ENCODE results near the gene PSME3IP1. TPM values are rescaled to one million over a fixed set of nuclear protein-coding genes. Genes with fewer than 3 reads are reported as not detected.

The PSME3IP1 gene
- total RNA-seq, 2 donors from 2014 or later = 109 to 118 TPM

DNA sequence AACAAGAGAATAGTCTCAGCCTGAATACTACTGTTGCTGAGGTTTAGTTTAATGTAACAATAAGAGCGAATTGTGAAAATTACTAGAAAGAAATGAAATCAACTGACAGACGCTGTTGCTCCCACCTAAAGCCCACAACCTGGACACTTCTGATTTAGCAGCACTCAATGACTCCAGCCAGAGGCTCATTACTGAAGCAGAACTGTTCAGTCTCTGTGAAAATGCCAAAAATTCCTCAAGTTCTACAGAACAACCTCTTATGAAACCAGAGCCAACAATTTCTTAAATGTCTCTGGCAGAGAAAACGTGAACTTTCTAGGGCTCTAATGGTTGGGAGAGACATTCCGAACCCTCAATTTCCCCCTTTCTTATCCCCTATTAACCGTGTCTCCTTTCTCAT, 9.9 kb downstream of the PSME3IP1 start:
- DNase-seq (no peak), ATAC-seq (no peak)
- Mint-ChIP-seq H3K36me3 (ENCODE audit: low read depth) (peaks cover 15% of the 10 kb centered on the region), H3K27me3 (no peaks in the 10 kb centered on the region), H3K27ac (peak overlapping the region; percentile 75), H3K4me3 (no peak overlapping the region), H3K4me1 (peaks cover 21% of the 10 kb centered on the region)
- H3K9me3 ChIP-seq (ENCODE audit: control insufficient read depth, low read length, poor library complexity, severe bottlenecking) = no peaks in the 10 kb centered on the region

DNA sequence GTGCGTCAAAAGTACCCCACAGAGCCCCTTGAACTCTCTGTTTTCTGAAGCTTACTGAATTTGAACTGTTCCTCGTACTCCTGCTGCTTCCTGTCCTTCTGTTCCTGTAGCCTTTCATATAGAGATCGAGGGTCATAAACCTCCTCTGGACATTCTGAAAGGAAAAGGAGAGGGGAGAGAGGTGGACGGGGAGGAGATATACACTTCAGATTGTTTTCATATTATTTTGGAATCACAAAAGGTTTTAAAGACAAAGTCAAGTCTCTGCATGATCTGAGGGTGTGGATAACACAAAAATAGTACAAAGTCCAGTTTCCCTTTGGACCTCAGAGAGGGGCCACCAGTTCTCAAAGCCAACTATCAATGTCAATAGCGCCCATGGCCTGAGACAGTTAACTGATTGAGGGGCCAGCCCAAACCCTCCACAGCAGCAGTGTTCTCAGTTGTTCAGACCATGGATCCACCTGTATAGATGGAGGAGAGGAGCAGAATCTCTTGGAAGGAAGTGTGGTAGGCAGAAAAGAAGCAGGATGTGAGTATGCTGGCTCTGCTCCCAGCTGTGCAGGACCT, 13.0 kb downstream of the PSME3IP1 start:
- no peak for ATAC-seq
- DNase-seq = no peak
- Mint-ChIP-seq H3K27me3 (no peaks in the 10 kb centered on the region), H3K4me1 (peaks cover 18% of the 10 kb centered on the region), H3K4me3 (no peak overlapping the region), H3K27ac (no peak overlapping the region), H3K36me3 (ENCODE audit: low read depth) (peaks cover 13% of the 10 kb centered on the region)
- no peaks in the 10 kb centered on the region for H3K9me3 ChIP-seq (ENCODE audit: control insufficient read depth, low read length, poor library complexity, severe bottlenecking)

DNA sequence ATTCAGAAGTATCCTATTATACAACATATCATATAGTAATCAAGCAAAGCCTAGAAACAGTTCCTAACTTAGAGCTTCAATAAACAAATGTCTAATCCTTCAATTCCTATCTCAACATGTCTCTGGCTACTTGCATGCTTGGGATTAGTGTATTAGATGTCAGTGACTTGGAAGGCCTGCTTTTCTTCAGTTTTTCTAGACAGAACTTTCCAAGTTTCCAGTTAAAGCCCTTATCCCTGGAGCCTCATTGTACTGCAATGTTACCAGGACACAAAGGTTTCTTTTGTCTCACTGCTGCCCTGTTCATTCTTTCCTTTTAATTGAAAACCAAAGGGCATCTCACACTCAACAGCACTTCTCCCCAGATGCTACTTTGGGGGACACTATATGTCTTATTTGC, 16.5 kb downstream of the PSME3IP1 start:
- Mint-ChIP-seq H3K27me3 (no peaks in the 10 kb centered on the region), H3K4me3 (no peak overlapping the region), H3K36me3 (ENCODE audit: low read depth) (peaks cover 17% of the 10 kb centered on the region), H3K4me1 (peaks cover 13% of the 10 kb centered on the region), H3K27ac (no peak overlapping the region)
- DNase-seq = no peak
- no peaks in the 10 kb centered on the region for H3K9me3 ChIP-seq (ENCODE audit: control insufficient read depth, low read length, poor library complexity, severe bottlenecking)
- ATAC-seq = no peak

DNA sequence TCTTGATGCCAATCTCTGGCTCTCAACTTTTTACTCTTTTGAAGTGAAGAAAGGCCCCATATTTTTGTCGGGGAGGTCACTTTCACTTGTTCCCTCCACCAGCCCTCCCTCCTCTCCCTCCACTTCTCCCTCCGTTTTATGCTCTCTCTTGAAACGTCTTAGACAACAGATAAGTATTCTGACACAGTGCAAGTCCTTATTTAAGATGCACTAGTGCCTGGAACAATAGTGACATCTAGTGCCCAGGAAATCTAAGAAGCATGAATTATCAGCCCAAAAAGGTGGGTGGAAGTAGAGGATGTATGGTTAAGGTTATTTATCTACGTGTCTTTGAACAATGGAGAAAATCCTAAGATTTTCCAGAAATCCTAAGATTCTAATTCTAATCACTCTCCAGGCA, 17.9 kb downstream of the PSME3IP1 start:
- Mint-ChIP-seq H3K36me3 (ENCODE audit: low read depth) (peaks cover 15% of the 10 kb centered on the region), H3K4me3 (no peak overlapping the region), H3K27me3 (no peaks in the 10 kb centered on the region), H3K4me1 (peaks cover 15% of the 10 kb centered on the region), H3K27ac (no peak overlapping the region)
- no peaks in the 10 kb centered on the region for H3K9me3 ChIP-seq (ENCODE audit: control insufficient read depth, low read length, poor library complexity, severe bottlenecking)
- ATAC-seq (peak; percentile 87), DNase-seq (no peak)

DNA sequence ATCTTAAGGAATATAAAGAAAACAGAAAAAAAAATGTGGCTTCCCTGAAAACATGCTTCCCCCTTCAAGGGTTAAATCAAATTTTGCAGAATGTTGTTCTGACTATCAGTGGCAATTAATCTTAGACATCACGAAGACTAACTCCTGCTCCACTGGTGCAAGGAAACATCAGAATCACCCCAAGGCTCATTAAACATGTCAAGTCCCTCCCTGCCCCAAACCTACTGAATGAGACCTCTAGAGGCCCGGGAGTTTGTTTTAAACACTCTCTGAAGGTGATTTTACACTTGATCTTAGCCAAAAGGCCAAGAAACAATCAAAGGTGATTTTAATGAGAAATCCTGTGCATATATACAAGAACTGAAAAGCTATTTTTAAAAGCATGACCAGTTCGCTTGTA, 18.3 kb downstream of the PSME3IP1 start:
- no peak overlapping the region for H3K4me3 Mint-ChIP-seq
- peaks cover 15% of the 10 kb centered on the region for H3K36me3 Mint-ChIP-seq (ENCODE audit: low read depth)
- H3K4me1 Mint-ChIP-seq = peaks cover 14% of the 10 kb centered on the region
- no peaks in the 10 kb centered on the region for H3K27me3 Mint-ChIP-seq
- H3K9me3 ChIP-seq (ENCODE audit: control insufficient read depth, low read length, poor library complexity, severe bottlenecking) = no peaks in the 10 kb centered on the region
- H3K27ac Mint-ChIP-seq = no peak overlapping the region
- ATAC-seq (no peak), DNase-seq (no peak)

DNA sequence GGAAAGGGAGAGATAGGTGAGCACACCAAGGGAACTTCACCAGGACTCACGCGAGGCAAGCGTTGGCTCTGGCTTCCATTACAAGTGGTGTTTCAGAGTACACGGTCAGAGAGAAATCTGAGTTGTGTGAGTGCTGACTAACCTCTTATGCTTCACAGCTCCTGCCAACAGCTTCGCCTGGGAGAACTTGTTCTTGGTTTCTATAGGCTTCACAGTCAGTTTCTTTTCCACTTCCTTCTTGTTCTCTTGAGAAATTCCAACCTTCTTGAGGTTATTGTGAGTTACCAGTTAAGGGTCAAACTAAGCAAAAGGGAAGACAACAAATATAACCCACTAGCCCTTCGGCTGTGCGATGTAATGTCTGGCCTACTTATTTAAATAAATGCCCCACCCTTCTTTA, 18.9 kb downstream of the PSME3IP1 start:
- H3K9me3 ChIP-seq (ENCODE audit: control insufficient read depth, low read length, poor library complexity, severe bottlenecking) = no peaks in the 10 kb centered on the region
- H3K4me3 Mint-ChIP-seq = no peak overlapping the region
- ATAC-seq = no peak
- H3K4me1 Mint-ChIP-seq = peaks cover 13% of the 10 kb centered on the region
- peaks cover 14% of the 10 kb centered on the region for H3K36me3 Mint-ChIP-seq (ENCODE audit: low read depth)
- no peaks in the 10 kb centered on the region for H3K27me3 Mint-ChIP-seq
- DNase-seq = no peak
- H3K27ac Mint-ChIP-seq = no peak overlapping the region

DNA sequence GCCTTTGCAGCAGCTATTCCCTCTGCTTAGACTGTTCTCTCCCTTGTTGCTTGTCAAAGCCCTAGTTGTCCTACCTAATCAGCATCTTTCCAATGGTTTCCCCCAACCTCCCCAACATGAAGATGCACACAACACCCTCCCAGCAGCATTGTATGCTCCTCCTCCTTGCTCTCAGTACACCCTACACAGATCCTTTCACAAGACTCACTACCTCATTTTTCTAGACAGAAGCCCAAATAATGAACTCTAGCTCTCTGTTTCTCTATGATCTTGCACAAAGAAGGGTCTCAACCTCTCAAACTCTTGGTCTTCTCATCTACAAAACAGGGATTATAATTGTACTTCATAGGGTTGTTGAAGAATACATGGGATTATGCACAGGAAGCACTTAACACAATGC, 19.4 kb downstream of the PSME3IP1 start:
- Mint-ChIP-seq H3K4me1 (peaks cover 10% of the 10 kb centered on the region), H3K27me3 (no peaks in the 10 kb centered on the region), H3K27ac (no peak overlapping the region), H3K4me3 (no peak overlapping the region), H3K36me3 (ENCODE audit: low read depth) (peaks cover 11% of the 10 kb centered on the region)
- H3K9me3 ChIP-seq (ENCODE audit: control insufficient read depth, low read length, poor library complexity, severe bottlenecking) = no peaks in the 10 kb centered on the region
- DNase-seq = no peak
- no peak for ATAC-seq

DNA sequence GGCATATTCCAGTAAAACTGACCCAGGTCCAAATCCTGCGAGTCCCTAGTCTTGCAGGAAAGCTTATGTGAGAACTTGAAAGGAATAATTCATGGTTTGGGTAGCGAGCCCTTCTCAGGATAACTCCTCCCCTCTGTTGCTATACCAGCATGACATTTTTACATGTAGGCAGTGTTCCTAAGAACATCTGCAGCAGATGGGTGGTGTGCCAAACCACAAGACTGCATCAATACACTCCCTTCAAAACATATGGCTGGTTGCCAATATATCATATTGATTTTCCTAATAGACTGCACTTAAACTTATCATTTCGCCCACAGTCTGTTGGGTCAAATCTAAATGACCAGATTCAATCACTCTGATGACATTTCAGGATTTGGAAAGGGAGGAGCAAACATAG, 19.9 kb downstream of the PSME3IP1 start:
- Mint-ChIP-seq H3K36me3 (ENCODE audit: low read depth) (peaks cover 6% of the 10 kb centered on the region), H3K4me1 (peaks cover 6% of the 10 kb centered on the region), H3K27ac (no peak overlapping the region), H3K27me3 (no peaks in the 10 kb centered on the region), H3K4me3 (no peak overlapping the region)
- DNase-seq = no peak
- no peak for ATAC-seq
- no peaks in the 10 kb centered on the region for H3K9me3 ChIP-seq (ENCODE audit: control insufficient read depth, low read length, poor library complexity, severe bottlenecking)

DNA sequence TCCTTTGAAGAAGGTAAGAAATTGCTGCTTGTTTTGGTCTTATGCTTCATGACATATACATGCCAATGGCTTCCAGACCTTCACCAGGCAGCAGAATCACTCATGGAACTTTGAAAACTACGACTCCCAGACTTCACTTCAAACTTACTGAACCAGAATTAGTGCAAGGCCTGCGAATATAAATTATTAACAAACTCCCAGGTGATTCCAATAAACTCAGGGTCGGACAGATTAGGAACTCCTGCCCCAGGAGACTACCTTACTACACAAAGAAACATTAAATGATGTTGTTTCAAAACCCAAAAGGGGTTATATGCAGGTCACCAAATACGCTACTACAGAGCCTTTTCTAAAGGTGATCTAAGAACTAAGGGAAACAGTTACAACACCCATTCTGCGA, 20.4 kb downstream of the PSME3IP1 start:
- Mint-ChIP-seq H3K4me1 (peaks cover 6% of the 10 kb centered on the region), H3K4me3 (no peak overlapping the region), H3K36me3 (ENCODE audit: low read depth) (peaks cover 5% of the 10 kb centered on the region), H3K27ac (no peak overlapping the region), H3K27me3 (no peaks in the 10 kb centered on the region)
- H3K9me3 ChIP-seq (ENCODE audit: control insufficient read depth, low read length, poor library complexity, severe bottlenecking) = no peaks in the 10 kb centered on the region
- DNase-seq = no peak
- no peak for ATAC-seq

DNA sequence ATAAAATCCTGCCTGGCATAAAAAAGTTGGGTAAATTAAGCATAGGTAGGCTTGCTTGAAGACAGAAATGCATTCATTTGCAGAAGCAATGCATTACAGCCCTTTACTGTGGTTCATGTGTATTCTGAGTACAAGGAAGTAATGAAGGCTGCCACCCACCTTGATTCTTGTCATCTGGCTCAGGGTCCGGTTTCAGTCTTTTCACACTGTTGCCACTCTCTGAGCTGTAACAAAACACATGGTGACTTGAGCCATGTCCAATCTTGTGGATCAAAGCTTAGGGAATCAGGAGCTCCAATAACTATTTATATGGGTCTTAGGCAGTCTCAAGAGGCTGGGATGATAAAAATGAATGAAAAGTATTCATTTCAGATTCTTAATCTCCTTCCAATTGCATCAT, 22.0 kb downstream of the PSME3IP1 start:
- ATAC-seq = no peak
- H3K27me3 Mint-ChIP-seq = no peaks in the 10 kb centered on the region

DNA sequence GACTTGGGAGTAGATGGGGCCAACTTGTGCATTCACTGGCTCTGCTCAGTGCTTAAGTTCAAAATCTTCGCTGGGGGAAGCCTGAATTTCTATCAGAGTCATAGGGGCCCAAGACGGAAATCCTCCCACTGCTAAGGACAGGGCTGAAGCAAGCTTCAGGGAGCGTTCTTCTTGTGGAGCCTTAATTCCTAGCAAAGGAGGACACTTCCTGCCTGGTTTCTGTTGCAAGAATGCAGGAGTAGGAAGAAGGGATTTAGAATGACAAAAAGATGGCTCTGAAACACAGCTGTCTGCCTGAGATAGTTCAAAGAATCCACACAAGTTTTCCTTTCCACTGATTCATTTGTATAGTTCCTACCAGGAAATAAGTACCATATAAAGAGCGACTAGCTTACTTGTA, 26.4 kb downstream of the PSME3IP1 start:
- H3K4me3 Mint-ChIP-seq = no peak overlapping the region
- H3K27me3 Mint-ChIP-seq = no peaks in the 10 kb centered on the region
- H3K9me3 ChIP-seq (ENCODE audit: control insufficient read depth, low read length, poor library complexity, severe bottlenecking) = no peaks in the 10 kb centered on the region
- ATAC-seq (no peak), DNase-seq (no peak)
- H3K4me1 Mint-ChIP-seq = peaks cover 20% of the 10 kb centered on the region
- H3K36me3 Mint-ChIP-seq (ENCODE audit: low read depth) = peaks cover 12% of the 10 kb centered on the region
- H3K27ac Mint-ChIP-seq = no peak overlapping the region

More for the DNA sequence above, 22.0 kb downstream of the PSME3IP1 start:
- H3K27ac Mint-ChIP-seq = no peak overlapping the region
- DNase-seq = no peak
- H3K4me1 Mint-ChIP-seq = peaks cover 9% of the 10 kb centered on the region
- peaks cover 9% of the 10 kb centered on the region for H3K36me3 Mint-ChIP-seq (ENCODE audit: low read depth)
- no peak overlapping the region for H3K4me3 Mint-ChIP-seq
- no peaks in the 10 kb centered on the region for H3K9me3 ChIP-seq (ENCODE audit: control insufficient read depth, low read length, poor library complexity, severe bottlenecking)

DNA sequence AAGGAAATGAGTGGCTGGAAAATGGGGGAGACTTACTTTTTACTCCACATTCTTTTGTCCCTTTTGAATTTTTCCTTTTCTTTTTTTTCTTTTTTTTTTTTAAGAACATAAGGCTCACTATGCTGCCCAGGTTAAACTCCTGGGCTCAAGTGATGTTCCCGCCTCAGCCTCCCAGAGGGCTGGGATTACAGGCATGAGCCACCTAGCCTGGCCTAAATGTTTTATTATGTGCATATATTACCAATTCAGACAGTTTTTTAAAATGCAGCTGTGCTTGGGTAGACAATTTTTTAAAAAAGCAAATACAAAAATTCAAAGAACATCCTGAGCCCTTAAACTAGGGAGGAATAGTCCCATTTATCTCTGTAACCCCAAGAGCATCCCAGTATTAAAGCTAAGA, 28.3 kb downstream of the PSME3IP1 start:
- Mint-ChIP-seq H3K36me3 (ENCODE audit: low read depth) (peaks cover 18% of the 10 kb centered on the region), H3K27me3 (no peaks in the 10 kb centered on the region), H3K4me3 (no peak overlapping the region), H3K4me1 (peaks cover 20% of the 10 kb centered on the region), H3K27ac (no peak overlapping the region)
- ATAC-seq (no peak), DNase-seq (no peak)
- no peaks in the 10 kb centered on the region for H3K9me3 ChIP-seq (ENCODE audit: control insufficient read depth, low read length, poor library complexity, severe bottlenecking)

DNA sequence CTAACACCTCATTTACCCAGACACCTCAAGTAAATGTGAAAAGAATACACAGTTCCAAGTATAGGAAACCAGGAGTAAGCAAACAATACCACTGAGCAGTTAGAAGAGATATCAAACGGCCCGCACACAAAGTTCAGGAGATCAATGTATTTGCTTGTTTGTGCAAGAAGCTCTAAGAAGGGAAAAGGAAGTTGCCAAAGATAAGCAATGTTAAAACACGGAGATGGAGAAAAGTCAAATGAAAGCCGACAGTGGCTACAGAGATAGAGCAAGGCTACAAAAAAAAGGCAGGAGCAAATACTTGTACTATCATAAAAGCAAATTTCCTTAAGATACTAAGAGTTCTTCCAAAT, 29.5 kb downstream of the PSME3IP1 start:
- no peak for ATAC-seq
- no peak for DNase-seq
- H3K4me1 Mint-ChIP-seq = peaks cover 21% of the 10 kb centered on the region
- no peaks in the 10 kb centered on the region for H3K27me3 Mint-ChIP-seq
- peaks cover 22% of the 10 kb centered on the region for H3K36me3 Mint-ChIP-seq (ENCODE audit: low read depth)
- H3K9me3 ChIP-seq (ENCODE audit: control insufficient read depth, low read length, poor library complexity, severe bottlenecking) = no peaks in the 10 kb centered on the region
- H3K27ac Mint-ChIP-seq = peak overlapping the region; percentile 86
- H3K4me3 Mint-ChIP-seq = no peak overlapping the region

DNA sequence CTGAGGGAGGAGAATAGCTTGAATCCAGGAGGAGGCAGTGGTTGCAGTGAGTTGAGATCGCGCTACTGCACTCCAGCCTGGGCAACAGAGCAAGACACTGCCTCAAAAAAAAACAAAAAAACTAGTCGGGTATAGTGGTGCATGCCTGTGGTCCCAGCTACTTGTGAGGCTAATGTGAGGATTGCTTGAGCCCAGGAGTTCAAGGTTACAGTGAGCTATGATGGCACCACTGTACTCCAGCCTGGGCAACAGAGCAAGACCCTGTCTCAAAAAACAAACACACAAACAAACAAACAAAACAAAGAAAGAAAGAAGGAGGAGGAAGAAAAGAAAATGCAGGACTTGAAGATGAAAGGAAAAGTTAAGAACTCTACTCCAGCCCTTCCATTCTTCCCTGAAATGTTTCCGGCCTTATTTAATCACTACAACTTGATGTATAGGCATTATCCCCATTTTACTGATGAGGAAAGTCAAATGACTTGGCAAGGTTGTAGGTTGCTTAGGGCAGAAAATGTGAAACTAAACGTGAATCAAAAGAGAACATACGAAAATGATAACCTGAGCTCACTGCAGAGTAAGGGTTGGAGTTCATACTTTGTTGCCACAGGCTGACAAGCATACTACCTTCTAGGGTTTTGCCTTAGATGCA, 30.0 kb downstream of the PSME3IP1 start:
- Mint-ChIP-seq H3K27me3 (no peaks in the 10 kb centered on the region), H3K4me3 (no peak overlapping the region), H3K27ac (peak overlapping the region; percentile 86), H3K36me3 (ENCODE audit: low read depth) (peaks cover 22% of the 10 kb centered on the region), H3K4me1 (peaks cover 21% of the 10 kb centered on the region)
- H3K9me3 ChIP-seq (ENCODE audit: control insufficient read depth, low read length, poor library complexity, severe bottlenecking) = no peaks in the 10 kb centered on the region
- DNase-seq (no peak), ATAC-seq (no peak)
